ENCODE results near the gene GNGT2.

GRCh38 chr17:49190932-49191331, 19.4 kb downstream of the GNGT2 start:
- no peak for TF ChIP-seq EZH2 (IDR thresholded peaks at IDR 0.05; ENCODE audit: insufficient read depth, poor library complexity, severe bottlenecking)
- TF ChIP-seq EZH2phosphoT487 (IDR thresholded peaks at IDR 0.05; ENCODE audit: insufficient read depth, low read depth) = no peak
